ENCODE data around the gene SSH3.

GRCh38 chr11:67295846-67296245 is 7.5 kb upstream of the SSH3 start:
- no peak for TF ChIP-seq POLR2A (IDR thresholded peaks at IDR 0.05)
- TF ChIP-seq CTCF (IDR thresholded peaks at IDR 0.05), result no peak
